PC-3 (cell line): ENCODE data around the gene EDC3. TPM values are rescaled to one million over a fixed set of nuclear protein-coding genes. Genes with fewer than 3 reads are reported as not detected.
A peak's percentile ranks its signal among the peaks of the same experiment; 100 is the strongest.

Source experiments
- ATAC-seq: fragments of 200-7000 bp; cut with Tn5 transposase; 2 replicates; pipeline ENCODE4 v1.9.1; 2020; ENCODE audit warnings: mild to moderate bottlenecking, moderate library complexity
- BruUV-seq: library from RNA; stranded (reverse); fragments of 400-500 nt; replicated peaks from 2 replicates; lab custom pipeline; 2021; lab: Mats Ljungman, UMichigan
- CTCF ChIA-PET: fragments of 300-600 bp; sonication (Branson Sonifier 250); formaldehyde crosslinking; loops from one replicate; lab custom pipeline; 2022; ENCODE audit warnings: antibody characterized with exemption; lab: Charles Lee
- POLR2A ChIA-PET: fragments of 300-600 bp; sonication (Branson Sonifier 250); formaldehyde crosslinking; loops from one replicate; lab custom pipeline; 2022; ENCODE audit warnings: antibody characterized with exemption; ENCODE audit not compliant: unreplicated experiment; lab: Charles Lee
- DNase-seq: peaks from one replicate; pipeline ENCODE4 v3.0.0-alpha.2; 2015
- H2AFZ ChIP-seq: fragments of 300-600 bp; sonication (generic); 2 replicates; pipeline ENCODE4 v1.6.0; 2016; ENCODE audit warnings: antibody characterized with exemption, low read length
- H3F3A ChIP-seq: fragments of 300-600 bp; sonication (generic); one replicate; pipeline ENCODE4 v1.6.0; 2017; ENCODE audit warnings: antibody characterized with exemption, low read length, control low read depth, mild to moderate bottlenecking; ENCODE audit not compliant: unreplicated experiment
- H3K27ac ChIP-seq: fragments of 300-600 bp; sonication (generic); 2 replicates; pipeline ENCODE4 v1.5.1; 2016; ENCODE audit warnings: mild to moderate bottlenecking, low read length
- H3K27me3 ChIP-seq: fragments of 300-600 bp; sonication (generic); 2 replicates; pipeline ENCODE4 v1.6.1; 2016; ENCODE audit warnings: low read length, mixed read lengths
- H3K36me3 ChIP-seq: fragments of 300-600 bp; sonication (generic); 2 replicates; pipeline ENCODE4 v1.6.1; 2016; ENCODE audit warnings: low read depth, mixed run types, low read length, mixed read lengths
- H3K4me1 ChIP-seq: fragments of 300-600 bp; sonication (generic); 2 replicates; pipeline ENCODE4 v1.5.1; 2016; ENCODE audit warnings: low read length; ENCODE audit not compliant: insufficient read depth
- H3K4me2 ChIP-seq: fragments of 300-600 bp; sonication (generic); 2 replicates; pipeline ENCODE4 v1.6.0; 2016; ENCODE audit warnings: low read length
- H3K4me3 ChIP-seq: fragments of 300-600 bp; sonication (generic); 2 replicates; pipeline ENCODE4 v1.5.1; 2016; ENCODE audit warnings: mild to moderate bottlenecking, low read length, mixed read lengths
- H3K79me2 ChIP-seq: fragments of 300-600 bp; sonication (generic); 2 replicates; pipeline ENCODE4 v1.6.1; 2017; ENCODE audit warnings: low read length, mixed read lengths
- H3K9ac ChIP-seq: fragments of 300-600 bp; sonication (generic); 2 replicates; pipeline ENCODE4 v1.6.0; 2016; ENCODE audit warnings: mild to moderate bottlenecking, low read length
- H3K9me2 ChIP-seq: fragments of 300-600 bp; sonication (generic); replicated peaks from 2 replicates; pipeline ENCODE4 v1.6.1; 2016; ENCODE audit warnings: mixed run types, low read length, mixed read lengths
- H3K9me3 ChIP-seq: fragments of 300-600 bp; sonication (generic); 2 replicates; pipeline ENCODE4 v1.6.1; 2016; ENCODE audit warnings: low read length, mixed read lengths
- H4K20me1 ChIP-seq: fragments of 300-600 bp; sonication (generic); 2 replicates; pipeline ENCODE4 v1.6.1; 2016; ENCODE audit warnings: low read length, mixed read lengths
- EZH2 ChIP-seq: fragments of 300-600 bp; sonication (generic); IDR thresholded peaks from one replicate; pipeline ENCODE4 v1.6.1; 2017; ENCODE audit warnings: antibody characterized with exemption, mild to moderate bottlenecking, low read length; ENCODE audit not compliant: unreplicated experiment
- EZH2phosphoT487 ChIP-seq: fragments of 300-600 bp; sonication (generic); IDR thresholded peaks from 2 replicates; pipeline ENCODE4 v1.6.1; 2018; ENCODE audit warnings: mild to moderate bottlenecking, antibody characterized with exemption, low read length, borderline replicate concordance
- intact Hi-C: fragments of 100-400 bp; cut with micrococcal nuclease; formaldehyde crosslinking; loops from 2 replicates; pipeline ENCODE4 v1.9.0; 2023
- total RNA-seq: library from RNA; depleted of rRNA; stranded (reverse); fragments of >200 nt; gene quantifications from 2 replicates; pipeline ENCODE4 v1.2.3, GENCODE V29; 2014
- TF ChIP-seq, protein P1 (sequence below): fragments of 300-600 bp; sonication (generic); conservative IDR thresholded peaks from 2 replicates; pipeline ENCODE4 v1.5.1; 2017; ENCODE audit warnings: antibody characterized with exemption, low read depth, mild to moderate bottlenecking, low read length

The EDC3 gene
- total RNA-seq, 1 experiment from 2014 or later: 9.9 TPM

DNA sequence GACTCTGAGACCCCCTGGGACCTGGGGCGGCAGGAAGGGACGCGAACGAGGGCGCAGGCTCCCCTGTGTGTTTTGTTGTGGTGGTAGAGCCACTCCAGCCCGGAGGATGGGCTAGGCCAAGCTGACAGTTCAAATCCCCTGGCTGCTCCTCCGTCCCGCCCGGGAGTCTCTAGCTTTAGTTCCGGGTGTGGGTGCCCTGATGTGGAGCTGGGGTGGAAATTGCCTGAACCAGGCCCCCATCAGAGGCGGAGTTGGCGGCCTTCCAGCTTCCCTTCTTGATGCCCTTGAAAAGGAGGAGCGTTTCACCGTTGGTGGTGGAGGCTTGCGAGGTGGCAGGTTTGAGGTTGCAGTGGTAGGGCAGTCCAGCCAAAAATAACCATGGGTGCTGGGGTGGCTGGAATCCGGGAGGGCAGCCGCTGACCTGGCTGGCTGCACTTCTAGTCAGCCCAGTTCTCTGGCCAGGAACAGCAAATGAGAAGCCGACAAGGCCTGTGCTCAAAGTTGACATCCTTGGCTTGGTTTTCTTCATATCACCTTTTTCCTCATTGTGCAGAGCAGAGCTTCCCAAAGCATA, 79.4 kb downstream of the EDC3 start:
- intact Hi-C loops: loop anchor here (2.0 to 5.0 kb wide), 2 partner anchors 156 to 244 kb away; partner anchors contain the start of gene UBL7
- TF ChIP-seq, protein P1, sequence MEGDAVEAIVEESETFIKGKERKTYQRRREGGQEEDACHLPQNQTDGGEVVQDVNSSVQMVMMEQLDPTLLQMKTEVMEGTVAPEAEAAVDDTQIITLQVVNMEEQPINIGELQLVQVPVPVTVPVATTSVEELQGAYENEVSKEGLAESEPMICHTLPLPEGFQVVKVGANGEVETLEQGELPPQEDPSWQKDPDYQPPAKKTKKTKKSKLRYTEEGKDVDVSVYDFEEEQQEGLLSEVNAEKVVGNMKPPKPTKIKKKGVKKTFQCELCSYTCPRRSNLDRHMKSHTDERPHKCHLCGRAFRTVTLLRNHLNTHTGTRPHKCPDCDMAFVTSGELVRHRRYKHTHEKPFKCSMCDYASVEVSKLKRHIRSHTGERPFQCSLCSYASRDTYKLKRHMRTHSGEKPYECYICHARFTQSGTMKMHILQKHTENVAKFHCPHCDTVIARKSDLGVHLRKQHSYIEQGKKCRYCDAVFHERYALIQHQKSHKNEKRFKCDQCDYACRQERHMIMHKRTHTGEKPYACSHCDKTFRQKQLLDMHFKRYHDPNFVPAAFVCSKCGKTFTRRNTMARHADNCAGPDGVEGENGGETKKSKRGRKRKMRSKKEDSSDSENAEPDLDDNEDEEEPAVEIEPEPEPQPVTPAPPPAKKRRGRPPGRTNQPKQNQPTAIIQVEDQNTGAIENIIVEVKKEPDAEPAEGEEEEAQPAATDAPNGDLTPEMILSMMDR: no peak
- TF ChIP-seq EZH2phosphoT487 (no peak), EZH2 (no peak)
- Histone ChIP-seq H3K4me2 (peak overlapping the region; percentile 99), H4K20me1 (peaks cover 30% of the 10 kb centered on the region), H3K4me1 (peaks cover 16% of the 10 kb centered on the region), H3K4me3 (peak overlapping the region; percentile 100), H3K9me3 (no peaks in the 10 kb centered on the region), H3K9ac (peak overlapping the region; percentile 98), H2AFZ (peak overlapping the region; percentile 70; the same call in 1 of the 2 replicates), H3K79me2 (peaks cover 64% of the 10 kb centered on the region), H3F3A (no peaks in the 10 kb centered on the region), H3K27me3 (no peaks in the 10 kb centered on the region), H3K9me2 (no peaks in the 10 kb centered on the region), H3K36me3 (peaks cover 22% of the 10 kb centered on the region), H3K27ac (peak overlapping the region; percentile 66)
- POLR2A ChIA-PET: interaction anchor here (0.6 kb wide), 3 partner anchors 109 to 182 kb away, joined by 4 to 16 read pairs (median 5); no protein-coding TSS in a partner anchor
- DNase-seq: peak; percentile 45
- ATAC-seq: 0 out of 2 replicates have a peak, but pooled peaks have one; percentile 2
- CTCF ChIA-PET: no interaction called here
- BruUV-seq: no TSS peak

DNA sequence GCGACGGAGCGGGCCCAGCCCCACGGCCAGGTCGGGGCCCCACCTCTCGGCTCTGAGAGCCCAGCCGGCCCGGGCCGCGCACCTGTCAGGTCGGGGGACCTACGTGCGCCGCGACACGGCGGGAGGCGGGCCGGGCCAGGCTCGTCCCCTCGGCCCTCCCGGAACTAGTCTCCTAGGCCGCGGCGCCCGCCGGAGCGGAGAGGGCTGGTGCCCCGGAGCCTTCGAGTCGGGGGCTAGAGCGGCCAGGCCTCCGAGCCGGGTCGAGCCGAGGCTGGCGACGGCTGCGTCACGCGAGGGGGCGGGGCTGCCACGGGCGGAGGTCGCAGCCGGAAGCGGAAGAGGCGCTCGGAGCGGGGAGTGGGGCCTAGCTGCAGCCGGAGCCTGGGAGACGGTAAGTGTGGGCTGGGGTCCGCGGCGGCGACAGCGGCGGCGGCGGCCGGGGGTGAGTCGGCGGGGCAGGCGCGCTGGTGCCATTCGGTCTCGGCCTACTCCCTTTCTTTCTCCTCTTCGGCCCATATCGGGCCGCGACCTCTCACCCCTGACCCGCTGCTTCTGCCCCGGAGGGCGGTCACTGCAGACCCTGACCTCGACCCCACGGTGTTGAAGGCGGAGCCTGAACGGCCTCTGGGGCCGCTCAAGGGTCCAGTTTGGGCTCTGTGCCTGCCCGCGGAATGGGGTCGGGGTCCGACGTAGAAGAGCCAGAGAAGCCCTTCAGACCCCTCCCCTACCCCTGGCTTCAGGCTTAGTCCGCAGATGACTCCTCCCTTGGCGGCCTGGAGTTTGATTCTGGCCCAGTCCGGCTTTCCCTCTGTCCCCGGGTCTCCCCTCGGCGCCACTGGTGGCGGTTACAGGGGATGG, 80.1 kb downstream of the EDC3 start, which contains the start of gene CLK3:
Gene CLK3 (plus strand): TSS at position 329 of the 858 bp plus-strand sequence. CDS start 3,361 bp downstream, outside the sequence.
- Histone ChIP-seq H3K4me1 (peaks cover 16% of the 10 kb centered on the region), H3F3A (no peaks in the 10 kb centered on the region), H2AFZ (peak within 1 kb of the TSS; percentile 90), H4K20me1 (peaks cover 26% of the 10 kb centered on the region), H3K9me3 (no peaks in the 10 kb centered on the region), H3K9me2 (no peaks in the 10 kb centered on the region), H3K9ac (peak within 1 kb of the TSS; percentile 98), H3K4me2 (peak within 1 kb of the TSS; percentile 99), H3K79me2 (peaks cover 58% of the 10 kb centered on the region), H3K36me3 (peaks cover 15% of the 10 kb centered on the region), H3K27me3 (no peaks in the 10 kb centered on the region), H3K27ac (peak within 1 kb of the TSS; percentile 68), H3K4me3 (peak within 1 kb of the TSS; percentile 100)
- TF ChIP-seq EZH2: no peak
- no peak for TF ChIP-seq EZH2phosphoT487
- TF ChIP-seq, protein P1: no peak
- CTCF ChIA-PET: no interaction called here
- DNase-seq (peak; percentile 95), ATAC-seq (peak; percentile 89)
- POLR2A ChIA-PET: no interaction called here
- intact Hi-C loops: loop anchor here (2.0 to 5.0 kb wide), 2 partner anchors 155 to 243 kb away; partner anchors contain the start of gene UBL7
- TSS peak; percentile 44 for BruUV-seq
